Sigmoid colon (tissue), 4 donors: Measurements from ENCODE around the gene EVA1C.
"Not testable (repeated sequence)": the region's sequence is repeated elsewhere in the genome, so short reads cannot be mapped to it uniquely, and the experiment has no call there.

ENCODE experiments used
- CTCF ChIP-seq, 4 experiments: fragments of 450-650 bp in 3 of 4; fragments of 200-600 bp in 1 of 4; IDR thresholded peaks; one replicate each; pipeline ENCODE4 v1.5.1; 2016 to 2019; ENCODE audit warnings: antibody characterized with exemption in 4 of 4, mild to moderate bottlenecking in 3 of 4, moderate library complexity in 2 of 4
- POLR2AphosphoS5 ChIP-seq, 4 donors: sonication (generic); formaldehyde crosslinking; IDR thresholded peaks; one replicate each; pipeline ENCODE4 v1.6.1; 2017; ENCODE audit warnings: antibody characterized with exemption in 4 of 4

DNA sequence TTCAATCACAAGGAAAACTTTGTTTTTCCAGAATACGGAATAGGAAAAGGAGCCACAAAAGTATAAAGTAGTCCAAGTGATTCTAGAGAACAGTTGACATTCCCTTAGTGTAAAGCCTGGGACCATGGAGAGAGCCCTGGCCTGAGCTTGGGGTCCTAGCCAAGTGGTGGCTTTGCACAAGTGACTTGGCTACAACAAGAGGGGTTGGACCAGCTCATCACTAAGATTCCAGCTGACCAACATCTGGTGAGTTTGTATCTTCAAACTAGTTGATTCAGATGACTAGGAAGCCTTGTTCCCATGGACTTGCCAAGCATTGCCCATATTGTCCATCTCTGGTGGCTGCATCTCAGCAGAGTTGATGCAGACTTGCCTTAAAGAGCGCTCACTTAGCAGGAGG is 96.5 kb downstream of the EVA1C start:
- not testable (repeated sequence) for TF ChIP-seq CTCF, POLR2AphosphoS5 (IDR thresholded peaks at IDR 0.05)
